Measurements from ENCODE around the gene NHEJ1.
A peak's percentile ranks its signal among the peaks of the same experiment; 100 is the strongest.
"Not testable (repeated sequence)": the region's sequence is repeated elsewhere in the genome, so short reads cannot be mapped to it uniquely, and the experiment has no call there.

Gene NHEJ1, protein sequence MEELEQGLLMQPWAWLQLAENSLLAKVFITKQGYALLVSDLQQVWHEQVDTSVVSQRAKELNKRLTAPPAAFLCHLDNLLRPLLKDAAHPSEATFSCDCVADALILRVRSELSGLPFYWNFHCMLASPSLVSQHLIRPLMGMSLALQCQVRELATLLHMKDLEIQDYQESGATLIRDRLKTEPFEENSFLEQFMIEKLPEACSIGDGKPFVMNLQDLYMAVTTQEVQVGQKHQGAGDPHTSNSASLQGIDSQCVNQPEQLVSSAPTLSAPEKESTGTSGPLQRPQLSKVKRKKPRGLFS

DNA sequence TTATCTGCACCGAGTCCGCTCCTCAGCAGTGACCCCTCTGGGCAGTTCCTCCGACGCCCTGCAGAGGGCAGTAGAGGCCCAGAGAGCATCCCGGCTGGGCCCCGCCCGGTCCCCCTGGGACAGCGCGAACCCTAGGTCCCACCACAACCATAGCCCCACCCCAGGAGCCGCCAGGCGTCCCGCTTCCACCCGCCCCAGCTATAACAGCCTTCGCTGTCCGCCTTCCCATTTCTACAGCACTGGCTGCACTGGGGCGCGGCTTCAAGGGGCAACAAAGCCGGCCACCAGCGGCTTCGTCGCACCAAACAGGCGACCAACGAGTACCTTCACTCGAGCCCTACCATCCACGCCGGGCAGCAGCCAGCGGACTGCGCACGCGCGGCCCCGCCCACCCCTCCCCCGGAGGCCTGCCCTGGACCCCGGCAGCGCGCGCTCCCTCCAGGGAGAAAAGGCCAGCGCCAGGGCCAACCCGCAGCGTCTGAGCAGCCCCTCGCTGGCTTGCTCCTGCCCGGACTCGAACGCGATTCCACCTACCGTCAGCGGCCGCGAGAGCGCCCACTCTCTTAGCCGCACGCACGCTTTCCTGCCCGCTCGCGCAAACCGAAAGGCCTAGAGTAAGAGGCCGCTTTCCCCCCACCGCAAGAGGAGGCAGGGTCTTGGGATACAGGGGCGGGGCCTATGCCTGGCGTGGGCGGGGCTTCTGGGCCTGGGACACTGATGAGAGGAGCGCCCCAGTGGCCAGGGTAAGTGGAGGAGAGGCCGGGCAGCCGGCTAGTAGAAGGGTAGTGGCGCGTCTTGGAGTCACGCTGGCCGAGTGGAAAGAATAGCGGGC lies at the start of gene NHEJ1:
Gene NHEJ1 (minus strand): TSS at position 630 of the 832 bp plus-strand sequence. CDS start 2,453 bp downstream, outside the sequence.
- DNase-seq = peak; percentile 67

DNA sequence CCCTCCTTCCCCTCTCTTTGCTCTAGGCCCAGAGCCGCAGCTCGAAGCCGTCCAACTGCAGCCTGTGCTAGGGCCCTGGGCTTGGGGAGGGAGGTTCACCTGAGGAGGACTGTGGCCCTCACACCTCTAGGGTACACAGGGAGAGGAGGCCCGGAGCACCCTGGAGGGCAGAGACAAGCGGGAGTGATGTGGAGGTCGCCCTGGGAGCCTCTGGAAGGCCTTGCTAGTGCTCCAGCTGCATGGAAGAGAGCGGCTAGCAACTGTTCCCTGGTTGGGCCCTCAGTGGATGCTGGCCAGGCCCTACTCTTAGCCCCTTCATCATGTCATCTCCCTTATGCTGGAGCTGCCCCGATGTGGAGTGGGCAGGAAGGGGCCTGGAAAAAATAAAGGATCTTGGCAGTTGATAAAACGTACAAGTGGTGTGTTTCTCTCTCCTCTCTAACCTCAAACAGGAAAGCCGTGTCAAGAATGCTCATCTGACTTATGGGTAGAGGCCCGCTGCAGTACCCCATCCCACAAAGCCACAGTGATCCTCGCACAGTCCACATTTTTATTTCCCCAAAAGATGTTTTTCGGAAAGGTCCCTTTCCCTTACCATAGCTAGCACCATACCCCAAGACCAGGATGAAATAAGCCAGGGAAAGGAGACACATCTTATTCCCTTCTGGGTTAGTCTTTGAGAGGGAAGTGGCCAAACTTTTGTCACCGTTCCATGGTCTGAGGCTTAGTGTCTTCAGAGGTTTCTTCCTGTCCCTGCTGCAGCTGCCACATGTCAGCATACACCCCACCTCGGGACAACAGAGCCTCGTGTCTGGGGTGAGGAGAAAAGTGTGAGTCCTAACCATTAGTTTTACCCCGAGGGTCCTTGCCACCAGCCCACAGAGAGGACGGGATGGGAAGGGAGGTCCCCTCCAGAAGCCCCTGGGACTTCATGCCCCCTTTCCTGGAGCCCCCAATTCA lies 48.9 kb upstream of the NHEJ1 start:
- no peak for DNase-seq

DNA sequence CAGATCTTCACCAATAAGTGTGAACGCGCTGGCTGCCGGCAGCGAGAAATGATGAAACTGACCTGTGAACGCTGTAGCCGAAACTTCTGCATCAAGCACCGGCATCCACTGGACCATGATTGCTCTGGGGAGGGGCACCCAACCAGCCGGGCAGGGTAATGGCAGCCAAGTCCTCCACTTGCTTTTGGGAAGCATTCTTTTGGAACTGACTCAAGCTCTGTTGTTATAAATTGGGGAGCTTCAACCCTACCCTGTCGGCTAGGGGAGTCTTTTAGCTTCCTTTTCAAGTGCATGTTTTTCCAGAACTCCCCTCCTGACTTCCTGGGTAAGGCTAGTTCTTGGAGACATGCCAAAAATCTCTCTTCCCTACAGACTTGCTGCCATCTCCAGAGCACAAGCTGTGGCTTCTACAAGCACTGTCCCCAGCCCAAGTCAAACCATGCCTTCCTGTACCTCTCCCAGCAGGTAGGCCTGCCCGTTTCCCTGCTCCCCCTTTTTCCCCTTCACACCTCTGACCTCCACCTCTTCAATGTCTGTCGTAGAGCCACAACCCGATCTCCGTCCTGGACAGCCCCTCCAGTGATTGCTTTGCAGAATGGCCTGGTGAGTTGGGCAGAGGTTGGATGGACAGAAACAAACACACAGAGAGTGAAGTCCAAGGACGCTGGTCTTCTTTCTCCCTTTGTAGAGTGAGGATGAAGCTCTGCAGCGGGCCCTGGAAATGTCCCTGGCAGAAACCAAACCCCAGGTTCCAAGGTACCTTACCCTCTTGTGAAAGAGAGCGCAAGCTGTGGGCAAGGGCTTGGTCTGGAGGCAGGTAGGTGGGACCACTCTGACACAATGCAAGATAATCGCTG lies 47.5 kb upstream of the NHEJ1 start:
- no peak for DNase-seq

DNA sequence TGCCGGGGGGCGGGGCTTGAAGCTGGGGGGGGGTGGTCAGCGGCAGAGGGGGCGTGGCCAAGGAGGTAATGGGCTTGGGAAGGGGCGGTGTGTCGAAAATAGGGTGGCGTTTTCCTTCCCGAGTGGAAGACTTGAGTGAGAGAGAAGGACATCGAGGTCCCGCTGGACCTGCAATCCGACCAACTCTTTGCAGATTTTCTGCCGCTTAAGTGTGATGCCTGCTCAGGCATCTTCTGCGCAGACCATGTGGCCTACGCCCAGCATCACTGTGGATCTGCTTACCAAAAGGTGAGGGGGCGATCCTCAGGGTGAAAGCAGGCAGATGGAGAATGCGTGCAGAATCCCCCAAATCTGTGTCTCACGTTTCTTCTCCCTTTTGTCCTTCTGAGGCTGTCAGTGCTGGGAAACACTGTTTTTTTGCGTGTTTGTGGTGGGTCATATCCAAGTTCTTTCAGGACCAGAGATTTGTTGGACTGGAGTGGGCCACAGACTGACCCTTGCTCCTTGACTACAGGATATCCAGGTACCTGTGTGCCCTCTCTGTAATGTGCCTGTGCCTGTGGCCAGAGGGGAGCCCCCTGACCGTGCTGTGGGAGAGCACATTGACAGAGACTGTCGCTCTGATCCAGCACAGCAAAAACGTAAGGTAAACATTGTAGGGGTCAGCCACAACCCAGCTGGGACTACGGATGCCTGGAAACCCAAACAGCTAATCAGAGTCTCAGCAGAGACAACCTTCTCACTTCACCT lies 46.7 kb upstream of the NHEJ1 start:
- DNase-seq = no peak

DNA sequence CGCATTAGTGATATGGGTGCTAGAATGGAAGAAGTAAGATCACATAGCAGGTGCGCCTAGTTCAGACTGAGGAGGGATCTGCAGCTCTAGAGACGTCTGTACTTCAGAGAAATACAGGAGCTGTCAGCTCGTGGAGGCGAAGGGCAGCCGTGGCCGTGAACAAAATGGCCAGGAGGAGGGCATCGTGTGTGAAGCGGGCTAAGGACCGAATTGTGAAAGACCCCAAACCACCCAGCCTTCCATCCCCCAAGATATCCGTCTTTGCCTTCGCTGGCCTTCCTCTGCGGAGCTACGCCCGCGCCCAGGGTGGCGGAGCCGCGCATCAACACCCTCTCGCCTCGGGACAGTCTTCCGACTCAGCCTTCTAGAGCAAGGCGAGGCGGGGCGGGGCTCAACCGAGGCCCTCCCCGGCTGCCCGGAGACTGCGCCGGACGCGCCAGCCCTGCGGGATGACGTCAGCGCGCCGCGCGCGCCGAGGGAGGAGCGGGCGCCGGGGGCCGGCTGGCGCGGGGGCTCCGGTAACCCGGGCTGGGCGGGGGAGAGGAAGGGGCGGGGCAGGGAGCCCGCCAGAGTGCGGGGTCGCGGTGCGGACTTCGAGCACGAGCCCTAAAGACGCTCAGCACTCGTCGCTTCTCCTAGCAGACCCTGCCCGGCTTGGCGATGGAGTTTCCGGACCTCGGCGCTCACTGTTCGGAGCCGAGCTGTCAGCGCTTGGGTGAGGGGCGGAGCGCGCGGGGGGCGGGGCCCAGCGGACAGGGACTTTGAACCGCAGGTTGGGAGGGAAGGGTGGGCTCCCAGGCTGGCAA lies 45.9 kb upstream of the NHEJ1 start, which contains the start of gene ZFAND2B:
Gene ZFAND2B (plus strand): TSS at position 455 of the 806 bp plus-strand sequence. CDS start 206 bp downstream, at position 661.
- DNase-seq = peak; percentile 78

DNA sequence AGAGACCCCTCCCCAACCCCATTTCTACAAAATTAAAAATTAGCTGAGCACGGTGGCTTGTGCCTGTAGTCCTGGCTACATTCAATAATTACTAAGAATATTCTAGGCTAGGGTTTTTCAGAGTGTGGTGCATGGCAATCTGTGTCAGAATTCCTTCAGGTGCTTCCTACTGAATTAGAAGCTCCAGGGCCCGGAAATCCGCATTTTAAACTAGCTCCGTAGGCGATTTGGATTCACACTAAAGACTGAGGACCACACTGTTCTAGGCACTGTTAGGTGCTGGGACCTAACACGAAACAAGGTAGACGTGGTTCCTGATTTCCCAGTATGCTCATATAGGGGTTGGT lies 45.3 kb upstream of the NHEJ1 start:
- no peak for DNase-seq

DNA sequence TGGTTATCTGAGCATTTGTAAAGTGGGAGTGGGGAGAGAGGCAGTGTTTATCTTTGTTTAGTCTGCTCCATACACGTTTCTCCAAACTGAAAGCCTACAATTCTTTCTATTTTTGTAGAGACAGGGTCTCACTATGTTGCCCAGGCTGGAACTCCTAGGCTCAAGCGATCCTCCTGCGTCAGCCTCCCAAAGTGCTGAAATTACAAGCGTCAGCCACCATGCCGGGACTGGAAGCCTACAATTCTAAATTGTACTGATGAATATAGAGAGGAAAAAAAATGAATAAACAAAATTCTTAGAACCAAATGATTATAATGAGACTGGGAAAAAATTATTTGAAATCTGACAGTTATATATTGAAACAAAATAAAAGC lies 44.5 kb upstream of the NHEJ1 start:
- DNase-seq = no peak

DNA sequence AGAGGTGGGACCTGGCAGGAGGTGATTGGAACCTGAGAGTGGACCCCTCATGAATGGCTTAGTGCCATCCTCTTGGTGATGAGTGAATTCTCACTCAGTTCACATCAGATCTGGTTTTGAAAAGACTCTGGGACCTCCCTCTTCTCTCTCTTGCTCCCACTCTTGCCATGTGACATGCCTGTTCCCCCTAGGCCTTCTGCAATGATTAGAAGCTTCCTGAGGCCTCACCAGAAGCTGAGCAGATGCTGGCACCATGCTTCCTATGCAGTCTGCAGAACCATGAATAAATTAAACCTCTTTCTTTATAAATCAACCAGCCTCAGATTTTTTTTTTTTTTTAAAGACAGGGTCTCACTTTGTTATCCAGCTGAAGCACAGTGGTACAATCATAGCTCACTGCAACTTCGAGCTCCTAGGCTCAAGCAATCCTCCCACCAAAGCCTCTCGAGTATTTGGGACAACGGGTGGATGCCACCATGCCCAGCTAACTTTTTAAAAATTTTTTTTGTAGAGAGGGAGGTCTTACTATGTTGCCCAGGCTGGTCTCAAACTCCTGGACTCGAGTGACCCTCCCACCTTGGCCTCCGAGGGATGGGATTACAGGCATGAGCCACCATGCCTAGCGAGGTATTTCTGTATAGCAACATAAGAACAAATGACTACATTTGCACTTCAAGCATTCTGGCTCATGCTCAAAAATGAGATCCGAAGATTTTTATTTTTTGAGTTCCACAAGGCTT lies 44.0 kb upstream of the NHEJ1 start:
- DNase-seq = no peak

DNA sequence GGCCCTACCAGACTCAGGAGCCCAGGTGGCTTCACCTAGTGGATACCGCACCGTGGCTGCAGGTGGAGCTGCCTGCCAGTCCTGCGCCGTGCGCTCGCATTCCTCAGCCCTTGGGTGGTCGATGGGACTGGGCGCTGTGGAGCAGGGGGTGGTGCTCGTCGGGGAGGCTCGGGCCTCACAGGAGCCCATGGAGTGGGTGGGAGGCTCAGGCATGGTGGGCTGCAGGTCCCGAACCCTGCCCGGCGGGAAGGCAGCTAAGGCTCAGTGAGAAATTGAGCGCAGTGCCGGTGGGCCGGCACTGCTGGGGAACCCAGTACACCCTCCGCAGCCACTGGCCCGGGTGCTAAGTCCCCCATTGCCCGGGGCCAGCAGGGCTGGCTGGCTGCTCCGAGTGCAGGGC lies 40.7 kb upstream of the NHEJ1 start:
- not testable (repeated sequence) for DNase-seq

DNA sequence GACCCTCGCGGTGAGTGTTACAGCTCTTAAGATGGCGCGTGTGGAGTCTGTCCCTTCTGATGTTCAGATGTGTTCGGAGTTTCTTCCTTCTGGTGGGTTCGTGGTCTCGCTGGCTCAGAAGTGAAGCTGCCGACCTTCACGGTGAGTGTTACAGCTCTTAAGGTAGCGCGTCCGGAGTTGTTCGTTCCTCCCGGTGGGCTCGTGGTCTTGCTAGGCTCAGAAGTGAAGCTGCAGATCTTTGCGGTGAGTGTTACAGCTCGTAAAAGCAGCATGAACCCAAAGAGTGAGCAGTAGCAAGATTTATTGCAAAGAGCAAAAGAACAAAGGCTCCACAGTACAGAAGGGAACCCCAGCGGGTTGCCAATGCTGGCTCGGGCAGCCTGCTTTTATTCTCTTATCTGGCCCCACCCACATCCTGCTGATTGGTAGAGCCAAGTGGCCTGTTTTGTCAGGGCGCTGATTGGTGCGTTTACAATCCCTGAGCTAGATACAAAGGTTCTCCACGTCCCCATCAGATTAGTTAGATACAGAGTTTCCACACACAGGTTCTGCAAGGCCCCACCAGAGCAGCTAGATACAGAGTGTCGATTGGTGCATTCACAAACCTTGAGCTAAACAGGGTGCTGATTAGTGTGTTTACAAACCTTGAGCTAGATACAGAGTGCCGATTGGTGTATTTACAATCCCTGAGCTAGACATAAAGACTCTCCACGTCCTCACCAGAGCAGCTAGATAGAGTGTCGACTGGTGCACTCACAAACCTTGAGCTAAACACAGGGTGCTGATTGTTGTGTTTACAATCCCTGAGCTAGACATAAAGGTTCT lies 40.1 kb upstream of the NHEJ1 start:
- not testable (repeated sequence) for DNase-seq

DNA sequence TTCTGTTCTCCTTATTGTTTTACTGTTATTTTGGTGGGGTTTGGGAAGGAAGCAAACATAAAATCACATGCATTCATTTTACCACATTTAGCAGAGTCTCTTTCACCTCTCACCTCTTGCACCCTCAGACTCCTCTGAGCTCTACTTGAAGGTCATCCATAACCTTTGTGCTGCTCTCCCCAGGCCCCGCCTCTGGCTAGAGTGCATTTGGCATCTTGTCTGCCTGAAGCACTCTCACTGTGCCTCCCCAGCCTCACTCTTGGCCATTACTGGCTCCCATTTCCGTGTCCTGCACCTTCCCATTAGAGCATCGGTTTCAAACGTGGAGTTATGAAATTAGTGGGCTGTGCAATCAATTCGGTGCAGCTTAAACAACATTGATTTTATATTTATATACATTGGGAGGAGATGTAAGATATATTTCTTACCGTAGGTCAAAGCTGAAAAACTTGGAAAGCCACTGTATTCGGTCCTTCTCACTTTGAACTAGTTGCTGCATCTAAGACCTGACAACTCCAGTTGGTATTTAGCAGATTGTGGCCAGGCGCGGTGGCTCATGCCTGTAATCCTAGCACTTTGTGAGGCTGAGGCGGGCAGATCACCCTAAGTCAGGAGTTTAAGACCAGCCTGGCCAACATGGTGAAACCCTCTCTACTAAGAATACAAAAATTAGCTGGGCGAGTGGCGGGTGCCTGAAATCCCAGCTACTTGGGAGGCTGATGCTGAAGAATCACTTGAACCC lies 39.0 kb upstream of the NHEJ1 start:
- DNase-seq = no peak

DNA sequence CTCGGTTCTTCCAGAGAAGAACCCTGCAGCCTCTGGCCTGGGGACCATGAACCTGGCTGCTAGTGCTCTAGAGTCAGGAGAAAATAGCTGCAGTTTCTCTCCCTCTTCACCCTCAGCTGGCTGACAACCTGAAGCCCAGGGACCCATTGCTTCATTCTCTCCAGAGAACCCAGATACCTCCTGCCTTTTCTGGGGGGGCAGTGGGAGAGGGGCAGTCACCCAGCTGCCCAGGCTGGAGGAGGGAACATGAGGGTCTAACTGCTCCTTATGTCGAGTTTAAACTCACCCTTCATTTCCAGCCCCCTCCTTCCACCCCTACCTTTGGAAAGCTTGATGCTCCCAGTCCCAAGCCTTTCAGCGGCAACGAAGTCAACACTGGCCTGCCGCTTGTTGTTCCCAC lies 38.4 kb upstream of the NHEJ1 start:
- DNase-seq = no peak

DNA sequence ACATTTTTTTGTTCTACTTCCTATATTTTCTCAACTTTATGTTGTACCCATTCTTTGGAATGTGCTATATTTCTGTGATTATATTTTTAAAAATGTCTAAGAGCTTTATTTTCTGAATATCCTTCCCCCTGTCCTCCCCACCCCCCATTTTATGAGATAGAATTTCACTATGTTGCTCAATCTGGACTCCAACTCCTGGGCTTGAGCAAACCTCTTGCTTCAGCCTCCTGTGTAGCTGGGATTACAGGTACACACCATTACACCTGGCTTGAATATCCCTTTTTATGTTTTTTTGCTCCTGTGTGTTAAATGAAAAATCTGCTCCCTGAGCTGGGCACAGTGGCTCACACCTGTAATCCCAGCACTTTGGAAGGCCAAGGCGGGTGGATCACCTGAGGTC lies 36.8 kb upstream of the NHEJ1 start:
- DNase-seq = no peak

DNA sequence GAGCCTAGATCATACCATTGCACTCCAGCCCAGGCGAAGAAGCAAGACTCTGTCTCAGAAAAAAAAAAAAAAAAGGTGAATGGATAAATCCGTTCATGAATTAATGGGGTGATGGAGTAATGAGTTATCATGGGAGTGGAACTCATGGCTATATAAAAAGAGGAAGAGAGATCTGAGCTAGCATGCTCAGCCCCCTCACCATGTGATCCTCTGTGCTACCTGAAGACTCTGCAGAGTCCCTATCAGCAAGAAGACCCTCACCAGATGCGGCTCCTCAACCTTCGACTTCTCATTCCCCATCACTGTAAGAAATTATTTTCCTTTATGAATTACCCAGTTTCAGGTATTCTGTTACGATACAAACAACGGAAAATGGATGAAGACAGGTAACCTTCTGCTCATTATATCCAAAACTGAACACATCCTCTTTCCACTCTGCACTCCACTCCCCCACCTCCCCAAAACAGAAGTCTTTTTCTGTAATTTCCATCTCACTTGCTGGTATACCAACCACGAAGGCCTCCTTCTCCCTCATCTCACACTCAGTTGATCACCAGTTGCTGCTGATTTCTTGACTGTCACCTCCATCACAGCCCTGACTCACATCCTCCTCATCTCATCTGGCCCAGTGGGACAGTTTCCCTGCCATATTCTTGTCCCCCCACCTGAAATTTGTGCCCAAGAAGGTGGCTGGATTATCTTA lies 26.3 kb upstream of the NHEJ1 start:
- DNase-seq = no peak

DNA sequence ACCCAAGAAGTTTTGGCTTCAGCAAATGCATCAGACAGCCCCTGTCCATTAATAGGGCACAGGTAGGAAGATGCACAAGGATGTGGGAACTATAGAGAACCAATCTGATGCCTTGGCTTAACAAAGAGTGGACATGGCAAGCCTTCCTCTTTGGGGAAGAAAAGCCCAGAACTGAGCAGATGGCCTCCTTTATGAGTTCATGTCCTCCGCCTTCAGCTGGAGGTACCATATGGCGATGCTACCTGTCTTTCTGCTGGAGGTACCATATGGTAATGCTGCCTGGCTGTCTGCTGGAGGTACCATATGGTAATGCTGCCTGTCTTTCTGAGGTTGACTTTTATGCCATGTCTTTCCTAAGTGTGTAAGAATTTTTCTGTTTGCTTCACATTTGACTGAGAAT lies 23.5 kb upstream of the NHEJ1 start:
- no peak for DNase-seq

DNA sequence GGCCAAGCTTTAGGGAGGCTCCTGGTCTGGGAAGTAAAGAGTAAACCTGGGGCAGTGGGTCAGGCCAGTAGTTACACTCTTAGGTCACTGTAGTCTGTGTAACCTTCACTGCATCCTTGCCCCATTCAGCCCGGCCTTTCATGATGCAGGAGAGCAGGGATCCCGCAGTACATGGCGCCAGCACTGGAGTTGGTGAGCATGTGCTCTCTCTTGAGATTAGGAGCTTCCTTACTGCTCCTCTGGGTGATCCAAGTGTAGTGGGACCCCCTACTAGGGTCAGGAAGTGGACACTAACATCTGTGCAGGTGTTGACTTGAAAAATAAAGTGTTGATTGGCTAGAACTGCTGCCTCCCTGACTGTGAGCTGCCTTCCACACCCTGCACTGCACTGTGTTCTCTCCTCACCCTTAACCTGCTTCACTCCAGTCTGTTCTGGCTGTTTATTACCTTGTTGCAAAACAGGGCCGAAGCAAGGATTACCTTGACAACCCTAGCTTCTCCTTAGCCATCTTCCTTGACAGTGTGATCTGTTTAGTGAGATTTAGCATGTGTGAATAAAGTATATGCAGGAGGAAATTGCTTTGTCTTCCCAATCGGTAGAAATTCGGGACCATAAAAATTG lies 22.6 kb upstream of the NHEJ1 start:
- DNase-seq = no peak

All from NCI-H1048 (cell line).